GM12874 (cell line): ENCODE results near the gene TSPYL6.

Experiments
- TF ChIP-seq, protein P1 (sequence below): IDR thresholded peaks from 2 replicates; pipeline ENCODE4 v1.5.1; 2011; ENCODE audit warnings: low read depth, mild to moderate bottlenecking, control low read depth, low read length, moderate library complexity; ENCODE audit not compliant: insufficient read depth

TSPYL6 gene

DNA sequence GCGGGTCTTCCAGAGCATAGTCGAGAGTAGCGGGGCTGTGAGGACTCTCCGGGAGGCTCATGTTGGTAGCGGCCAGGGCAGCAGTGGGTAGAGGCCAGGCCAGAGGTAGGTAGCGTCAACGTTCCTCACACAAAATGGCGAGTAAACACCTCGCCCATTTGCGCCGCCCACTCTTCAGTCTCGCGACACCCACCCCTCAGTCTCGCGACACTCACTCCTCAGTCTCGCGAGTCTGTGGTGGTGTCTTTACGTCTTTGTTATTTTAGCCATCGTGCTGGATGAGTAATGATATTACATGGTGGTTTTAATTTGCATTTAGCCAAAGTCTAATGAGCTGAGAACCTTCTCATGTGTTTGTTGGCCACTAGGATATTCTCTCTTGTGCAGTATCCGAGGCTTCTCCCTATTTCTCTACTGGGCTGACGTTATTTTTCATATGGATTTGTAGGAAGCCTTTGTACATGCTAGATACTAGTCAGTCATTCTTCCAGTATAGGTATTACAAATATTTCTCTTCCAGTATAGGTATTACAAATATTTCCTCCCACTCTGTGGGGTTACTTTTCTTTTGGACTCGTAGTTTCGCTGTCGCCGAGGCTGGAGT is at the start of gene TSPYL6:
TSPYL6 (minus strand) TSS at position 139 of the 604 bp plus-strand sequence; CDS start at position 61, 78 bp downstream.
- TF ChIP-seq, protein P1, sequence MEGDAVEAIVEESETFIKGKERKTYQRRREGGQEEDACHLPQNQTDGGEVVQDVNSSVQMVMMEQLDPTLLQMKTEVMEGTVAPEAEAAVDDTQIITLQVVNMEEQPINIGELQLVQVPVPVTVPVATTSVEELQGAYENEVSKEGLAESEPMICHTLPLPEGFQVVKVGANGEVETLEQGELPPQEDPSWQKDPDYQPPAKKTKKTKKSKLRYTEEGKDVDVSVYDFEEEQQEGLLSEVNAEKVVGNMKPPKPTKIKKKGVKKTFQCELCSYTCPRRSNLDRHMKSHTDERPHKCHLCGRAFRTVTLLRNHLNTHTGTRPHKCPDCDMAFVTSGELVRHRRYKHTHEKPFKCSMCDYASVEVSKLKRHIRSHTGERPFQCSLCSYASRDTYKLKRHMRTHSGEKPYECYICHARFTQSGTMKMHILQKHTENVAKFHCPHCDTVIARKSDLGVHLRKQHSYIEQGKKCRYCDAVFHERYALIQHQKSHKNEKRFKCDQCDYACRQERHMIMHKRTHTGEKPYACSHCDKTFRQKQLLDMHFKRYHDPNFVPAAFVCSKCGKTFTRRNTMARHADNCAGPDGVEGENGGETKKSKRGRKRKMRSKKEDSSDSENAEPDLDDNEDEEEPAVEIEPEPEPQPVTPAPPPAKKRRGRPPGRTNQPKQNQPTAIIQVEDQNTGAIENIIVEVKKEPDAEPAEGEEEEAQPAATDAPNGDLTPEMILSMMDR: no peak

DNA sequence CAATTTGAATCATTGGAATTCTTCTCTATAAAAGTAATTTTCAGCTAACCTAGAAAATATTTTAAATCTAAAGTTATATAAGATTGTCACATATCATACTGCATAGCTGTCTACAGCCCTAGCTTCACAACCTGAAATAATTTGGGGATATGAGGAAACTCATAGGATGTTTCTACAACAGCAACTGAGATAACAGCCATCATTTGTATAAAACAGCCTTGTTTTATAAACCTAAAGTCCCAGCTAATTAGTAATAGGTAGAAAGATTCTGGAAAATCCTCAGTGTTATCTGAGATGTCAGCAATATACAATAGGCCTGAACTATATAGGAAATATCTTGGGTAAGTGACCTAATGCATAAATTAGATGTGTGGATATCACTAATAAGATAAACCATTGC is 47.6 kb upstream of the TSPYL6 start:
- TF ChIP-seq, protein P1: no peak

DNA sequence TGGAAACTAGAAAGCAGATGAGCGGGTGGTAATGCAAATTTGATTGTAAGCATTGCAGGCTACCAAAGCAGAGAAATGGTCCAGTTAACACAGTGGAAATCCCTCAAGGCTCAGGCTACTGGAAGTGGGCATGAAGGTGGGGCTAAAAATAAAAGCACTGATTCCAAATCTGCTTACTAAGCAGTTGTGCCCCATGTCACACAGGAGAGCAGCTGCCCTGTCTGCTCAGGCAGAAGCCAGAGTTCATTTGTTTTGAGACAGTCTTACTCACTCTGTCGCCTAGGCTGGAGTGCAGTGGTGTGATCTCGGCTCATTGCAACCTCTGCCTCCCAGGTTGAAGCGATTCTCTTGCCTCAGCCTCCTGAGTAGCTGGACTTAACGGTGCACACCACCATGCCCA is 42.5 kb upstream of the TSPYL6 start:
- TF ChIP-seq, protein P1: no peak

DNA sequence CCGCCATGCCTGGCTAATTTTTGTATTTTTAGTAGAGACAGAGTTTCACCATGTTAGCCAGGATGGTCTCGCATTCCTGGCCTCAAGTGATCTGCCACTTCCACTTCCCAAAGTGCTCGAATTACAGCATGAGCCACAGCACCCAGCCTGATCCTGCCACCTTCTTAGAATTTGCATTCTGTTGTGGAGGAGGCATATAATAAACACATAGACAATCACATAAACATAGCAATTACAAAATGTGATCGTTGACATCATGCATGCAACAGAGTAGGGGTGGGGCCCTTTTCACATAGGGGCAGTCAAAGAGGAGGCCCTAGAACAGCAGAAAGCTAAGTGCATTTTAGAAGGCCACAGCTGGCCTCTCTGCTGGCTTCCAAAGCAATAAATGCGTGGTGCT is 39.9 kb upstream of the TSPYL6 start:
- TF ChIP-seq, protein P1: no peak

DNA sequence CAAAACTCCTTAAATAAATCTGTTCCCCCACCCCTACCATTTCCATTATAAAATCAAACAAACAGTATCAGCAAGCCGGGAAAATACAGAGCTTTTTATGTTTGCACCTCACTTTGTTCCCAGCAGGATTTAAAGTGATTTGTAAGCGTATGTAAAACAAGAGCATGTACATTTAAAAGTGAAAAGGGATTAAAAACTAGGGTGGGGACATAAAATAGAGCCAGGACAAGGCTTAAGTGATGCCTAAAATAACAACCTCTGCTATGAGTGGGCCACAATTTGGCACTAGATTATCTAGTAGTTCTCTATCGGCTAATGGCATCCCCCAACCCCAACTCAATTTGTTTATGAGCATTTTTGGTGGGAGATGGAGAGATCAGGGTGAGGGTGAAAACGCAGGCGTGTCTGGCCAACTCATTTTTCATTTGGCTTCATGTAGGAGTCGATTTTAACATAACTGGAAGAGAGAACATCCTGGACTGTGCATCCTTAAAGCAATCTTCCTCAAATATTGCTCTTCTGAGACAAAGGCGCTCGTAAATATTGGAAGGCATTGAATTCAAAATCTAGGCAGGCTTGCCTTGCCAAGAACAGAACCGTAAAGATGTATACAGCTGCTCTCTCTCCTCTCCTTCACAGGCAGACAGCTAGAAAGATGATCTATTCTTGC is 34.5 kb upstream of the TSPYL6 start:
- TF ChIP-seq, protein P1: no peak

DNA sequence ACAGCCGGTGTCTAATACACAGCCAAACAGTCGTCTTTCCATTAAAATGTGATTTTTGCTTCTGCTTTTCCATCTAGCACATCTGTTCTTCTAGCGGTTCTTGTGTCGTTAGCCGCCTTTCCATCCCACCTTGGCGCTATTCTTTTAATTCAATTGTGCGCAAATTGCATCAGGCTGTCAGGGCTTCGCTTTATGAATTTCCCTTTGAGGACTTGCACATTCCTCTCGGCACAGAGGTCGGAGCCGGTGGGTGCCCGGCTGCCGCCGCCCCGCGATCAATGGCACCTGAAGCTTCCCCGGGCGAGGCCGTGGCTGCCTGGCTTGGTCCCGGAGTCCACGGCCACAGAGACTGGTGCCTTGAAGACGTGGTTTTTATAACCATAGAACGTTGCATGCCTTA is 33.9 kb upstream of the TSPYL6 start:
- TF ChIP-seq, protein P1: no peak

DNA sequence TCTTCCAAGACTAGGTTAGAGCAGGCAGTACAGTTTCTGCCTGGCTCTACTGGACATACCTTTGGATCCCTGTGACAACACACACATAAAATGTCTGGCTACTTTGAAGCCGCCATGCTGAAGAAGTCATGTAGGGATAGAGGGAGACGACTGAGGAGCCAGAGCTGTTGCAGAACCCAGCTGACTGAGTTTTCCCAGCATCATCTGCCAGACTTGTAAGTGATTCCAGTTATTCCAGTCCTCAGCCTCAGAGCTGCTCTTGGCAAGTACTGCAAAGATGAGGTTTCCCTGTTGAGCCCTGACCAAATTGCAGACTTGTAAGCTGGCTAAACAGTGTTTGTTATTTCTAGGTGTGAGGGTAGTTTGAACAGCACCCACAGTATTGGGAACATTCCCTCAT is 31.5 kb upstream of the TSPYL6 start:
- TF ChIP-seq, protein P1: no peak
